NCI-H2081 (cell line): ENCODE results near the gene OR6V1.

Experiments used
- DNase-seq, 2 experiments: peaks; one replicate each; lab custom pipeline; 2025; lab: John Stamatoyannopoulos, UW

Gene OR6V1

GRCh38 chr7:143052041-143052440 lies at the start of gene OR6V1:
OR6V1 (plus strand) TSS chr7:143052341; CDS start chr7:143052341, 0 bp downstream.
- no peak for DNase-seq

- no peak for DNase-seq
Observed at GRCh38 chr7:143002898-143003297, 49.2 kb upstream of the OR6V1 start.

DNA sequence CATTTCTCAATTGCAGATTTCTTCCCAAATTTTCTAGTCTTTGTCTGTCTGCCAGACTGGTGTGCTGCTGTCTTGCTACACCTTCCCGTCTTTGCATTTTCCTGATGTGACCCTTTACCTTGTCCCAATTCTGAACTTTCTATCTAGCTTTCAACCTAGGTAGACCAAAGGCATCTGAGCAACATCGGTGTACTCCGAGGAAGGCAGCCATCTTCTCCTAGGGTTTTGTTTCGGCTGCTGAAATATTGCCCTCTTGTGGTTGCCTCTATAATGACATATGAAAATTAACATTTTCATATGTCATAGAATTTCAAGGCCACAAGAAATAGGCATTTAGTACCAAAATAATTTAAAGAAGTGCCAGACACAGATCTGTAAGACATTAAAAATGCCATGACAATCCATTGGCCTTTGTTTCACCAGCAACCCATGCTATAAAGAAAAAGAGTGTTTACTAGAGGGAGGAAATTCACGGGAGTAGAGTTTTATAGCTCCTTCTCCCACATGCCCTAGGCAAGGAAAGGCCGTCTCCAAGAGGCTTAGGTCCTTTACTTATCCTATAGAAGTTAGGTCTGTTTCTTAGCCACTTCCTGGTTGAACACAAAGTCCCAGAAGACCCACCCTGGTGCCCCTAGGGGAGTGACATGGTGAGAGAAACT lies 48.6 kb upstream of the OR6V1 start:
- peak; percentile 49 to 64 for DNase-seq

DNA sequence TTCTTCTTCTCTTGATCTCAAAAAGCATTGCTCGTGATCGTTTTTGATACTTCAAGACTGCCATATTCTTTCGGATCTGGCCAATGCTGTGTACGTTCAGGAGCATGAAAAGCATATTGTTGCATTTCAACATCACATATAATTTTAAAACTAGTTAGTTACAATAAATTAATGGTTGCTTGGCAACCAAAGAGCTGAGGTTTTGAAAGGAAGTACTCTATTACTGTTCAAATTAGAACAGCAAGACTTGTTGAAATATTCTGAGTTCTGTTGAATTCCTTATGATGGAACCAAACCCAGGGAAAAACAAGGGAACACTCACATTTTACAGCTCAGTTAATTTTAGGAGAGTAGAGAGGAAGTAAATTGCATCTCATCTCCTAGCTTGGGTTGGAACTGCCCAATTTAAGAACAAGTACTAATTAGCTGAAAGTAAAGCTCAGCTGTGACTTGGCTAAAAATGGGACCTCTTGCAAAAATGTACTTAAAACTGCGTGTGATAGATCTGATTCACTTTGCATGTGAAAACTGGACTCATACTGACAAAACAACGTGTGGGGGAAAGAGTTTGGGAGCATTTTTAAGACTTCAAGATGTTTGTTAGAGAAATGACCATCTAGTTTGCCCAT lies 46.4 kb upstream of the OR6V1 start:
- DNase-seq, result no peak

DNA sequence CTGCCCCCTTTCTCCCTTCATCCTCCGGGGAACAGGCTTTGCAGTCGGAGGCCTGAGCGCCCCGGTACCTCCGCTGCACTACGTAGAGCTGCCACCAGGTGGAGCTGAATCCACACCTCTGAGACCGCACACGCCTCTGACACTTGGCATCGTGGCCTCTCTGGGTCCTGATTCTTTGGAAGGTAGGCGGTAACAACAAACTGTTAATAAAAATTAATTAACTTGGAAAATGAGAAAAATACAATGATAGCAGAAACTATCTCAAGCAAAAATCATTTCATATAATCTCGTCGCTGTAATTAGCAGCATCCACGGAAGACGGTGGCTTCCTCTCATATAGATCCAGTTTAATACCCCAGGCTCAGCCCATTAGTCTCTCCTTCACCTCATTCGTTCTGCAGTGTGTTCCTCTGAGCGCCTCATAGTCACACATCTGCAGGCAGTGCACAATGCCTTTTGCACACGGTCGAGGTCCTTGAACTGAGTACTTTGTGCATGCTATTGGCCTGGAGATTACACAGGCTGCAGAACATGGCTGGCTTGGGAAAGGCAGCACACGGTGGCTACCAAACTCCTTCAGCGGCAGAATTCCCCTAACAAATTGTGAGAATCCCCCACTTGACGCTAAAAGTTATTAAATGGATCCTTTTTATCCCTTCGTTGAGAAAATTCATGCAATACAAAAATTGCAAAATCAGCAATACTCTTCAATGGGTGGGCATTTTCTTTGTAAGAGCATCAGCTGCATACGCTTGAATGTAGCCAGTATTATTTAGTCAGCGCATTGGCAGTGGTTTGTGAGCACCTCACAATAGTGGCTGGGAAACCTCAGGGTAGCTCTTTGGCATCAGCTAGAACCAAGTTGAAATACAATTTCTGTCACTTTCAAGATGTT lies 43.9 kb upstream of the OR6V1 start:
- DNase-seq, result peak; percentile 66 to 74

- DNase-seq, result no peak
Observed at GRCh38 chr7:143012001-143012400, 40.1 kb upstream of the OR6V1 start.

- DNase-seq, result no peak
Observed at GRCh38 chr7:143012409-143012808, 39.7 kb upstream of the OR6V1 start.

DNA sequence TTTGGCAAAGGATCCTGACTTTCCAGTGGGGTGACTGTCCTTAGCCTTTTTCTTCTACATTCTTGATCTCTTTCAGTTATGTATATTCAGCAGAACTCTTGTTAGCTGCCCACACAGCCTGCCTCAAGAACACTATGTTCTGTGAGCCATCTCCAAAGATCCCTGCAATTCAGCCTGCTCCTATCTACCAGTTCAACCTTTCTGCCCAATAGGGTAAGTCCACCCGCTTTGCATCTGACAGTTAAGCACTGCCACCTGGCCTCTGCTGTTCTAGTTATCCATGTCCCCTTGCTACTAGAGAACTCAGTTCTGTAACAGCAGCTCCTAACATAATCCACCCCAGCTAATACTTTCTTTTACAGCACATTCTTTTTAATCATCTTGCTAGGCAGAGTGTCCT lies 38.7 kb upstream of the OR6V1 start:
- no peak for DNase-seq

GRCh38 chr7:143013893-143014292 lies 38.2 kb upstream of the OR6V1 start:
- no peak for DNase-seq

- DNase-seq, result no peak
Observed at GRCh38 chr7:143015084-143015483, 37.1 kb upstream of the OR6V1 start.

DNA sequence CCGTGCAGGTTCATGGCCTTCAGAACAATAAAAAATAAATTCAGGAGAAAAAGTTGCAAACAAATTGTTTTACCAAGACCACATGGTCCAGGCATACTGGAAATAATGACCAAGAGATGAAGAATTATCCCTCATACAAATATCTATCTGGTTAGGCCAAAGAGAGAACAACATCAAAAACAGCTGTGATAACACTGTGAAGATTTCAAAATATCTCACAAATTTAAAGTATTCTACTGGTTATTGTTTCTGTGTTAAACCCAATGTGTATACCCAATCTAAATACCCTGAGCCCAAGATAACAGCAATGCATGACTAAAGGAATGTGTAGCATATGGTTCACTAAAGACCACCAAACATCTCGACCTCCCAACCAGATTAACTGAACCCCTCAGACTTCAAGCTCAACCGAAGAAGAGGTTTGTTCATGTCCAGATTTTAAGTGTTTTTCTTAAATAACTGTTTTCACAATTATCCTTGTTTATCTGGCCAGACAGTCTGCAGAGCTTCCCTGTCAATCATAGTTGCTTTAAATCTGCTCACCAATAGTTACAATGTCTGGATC lies 36.1 kb upstream of the OR6V1 start:
- no peak for DNase-seq

DNA sequence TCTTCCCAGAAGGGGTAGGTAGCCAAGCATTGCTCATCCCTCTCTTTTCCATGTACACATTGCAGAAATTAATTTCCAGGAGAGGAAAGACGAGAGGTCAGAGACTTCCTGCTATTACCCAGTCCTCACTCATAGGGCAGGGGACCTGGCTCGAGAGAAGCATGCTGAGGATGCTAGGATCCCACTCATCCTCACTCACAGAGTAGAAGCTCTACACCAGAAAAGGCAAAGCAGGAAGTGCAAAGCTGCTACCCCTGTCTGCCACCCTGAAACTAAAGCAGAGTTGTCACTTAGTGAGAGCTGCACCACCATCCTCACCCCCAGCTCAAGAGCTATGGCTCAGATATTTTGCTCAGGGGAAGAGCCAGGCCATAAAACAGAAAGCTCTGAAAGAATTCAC lies 35.1 kb upstream of the OR6V1 start:
- no peak for DNase-seq

GRCh38 chr7:143018931-143019330 lies 33.2 kb upstream of the OR6V1 start:
- DNase-seq, result no peak

- no peak for DNase-seq
Observed at GRCh38 chr7:143023047-143023446, 29.1 kb upstream of the OR6V1 start.

GRCh38 chr7:143025371-143025770 lies 26.8 kb upstream of the OR6V1 start:
- DNase-seq, result no peak

GRCh38 chr7:143027032-143027431 lies 25.1 kb upstream of the OR6V1 start, which contains the start of gene OR9A2:
OR9A2 (minus strand) TSS chr7:143027132; CDS start chr7:143027132, 0 bp downstream.
- DNase-seq, result no peak

GRCh38 chr7:143027683-143028082 lies 24.5 kb upstream of the OR6V1 start:
- no peak for DNase-seq

- no peak for DNase-seq
Observed at GRCh38 chr7:143038635-143039034, 13.5 kb upstream of the OR6V1 start.

DNA sequence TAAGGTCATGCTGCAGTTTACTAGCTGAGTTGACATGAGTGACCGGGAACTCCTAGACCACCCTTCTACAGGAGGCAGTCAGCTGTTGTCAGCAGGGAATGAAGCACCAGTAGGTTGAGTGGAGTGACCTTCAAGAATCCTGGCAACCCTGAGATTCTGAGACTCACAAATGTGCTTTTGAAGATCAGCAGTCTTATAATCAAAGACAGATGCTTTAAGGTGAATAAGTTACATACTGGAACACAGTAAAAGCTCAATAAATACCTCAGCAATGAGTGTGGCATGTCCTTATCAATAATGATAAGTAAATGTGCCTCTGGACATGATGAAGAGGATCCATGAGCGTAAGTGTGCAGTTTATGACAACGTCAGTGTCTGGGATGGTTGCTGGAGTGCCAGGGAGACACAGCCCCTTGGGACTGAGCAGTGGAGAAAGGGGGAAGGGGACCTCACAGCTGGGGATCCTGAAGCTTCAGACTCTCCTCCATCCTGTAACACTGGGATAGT lies 11.9 kb upstream of the OR6V1 start:
- DNase-seq, result no peak

GRCh38 chr7:143041346-143041745 lies 10.8 kb upstream of the OR6V1 start:
- DNase-seq, result no peak

GRCh38 chr7:143042159-143042789 lies 9.9 kb upstream of the OR6V1 start:
- no peak for DNase-seq

DNA sequence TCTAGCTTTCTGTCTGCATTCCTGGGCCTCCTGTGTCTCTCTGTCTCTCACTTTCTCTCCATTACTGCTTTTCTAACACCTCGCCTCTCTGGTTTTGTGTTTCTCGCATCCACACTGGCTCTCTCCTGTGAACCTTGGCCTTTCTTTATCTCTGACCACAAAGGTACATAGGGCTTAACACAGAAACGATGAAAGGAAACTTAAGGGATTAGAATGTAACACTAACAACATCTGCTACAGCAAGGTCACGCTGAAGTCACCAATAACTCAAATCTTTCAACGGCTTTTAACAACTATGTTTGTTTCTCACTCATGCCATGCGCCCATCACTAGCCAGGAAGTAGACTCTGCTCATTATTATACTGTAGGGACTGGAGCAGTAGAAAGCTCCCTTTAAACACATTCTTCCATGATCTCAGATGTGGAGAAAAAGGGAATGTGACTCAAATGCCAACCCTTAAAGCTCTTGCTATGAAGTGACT lies 9.3 kb upstream of the OR6V1 start:
- DNase-seq, result no peak
